Hematopoietic multipotent progenitor cell treated with erythropoietin and hydrocortisone succinate and interleukin-3 and kit ligand, for 8 days (in vitro differentiated cells): ENCODE measurements around the gene DHDH.

ENCODE experiments used
- DNase-seq: peaks from one replicate; pipeline ENCODE4 v3.0.0-alpha.2; 2015

The DHDH gene

GRCh38 chr19:48950830-48951519 is 17.5 kb downstream of the DHDH start:
- DNase-seq = no peak

DNA sequence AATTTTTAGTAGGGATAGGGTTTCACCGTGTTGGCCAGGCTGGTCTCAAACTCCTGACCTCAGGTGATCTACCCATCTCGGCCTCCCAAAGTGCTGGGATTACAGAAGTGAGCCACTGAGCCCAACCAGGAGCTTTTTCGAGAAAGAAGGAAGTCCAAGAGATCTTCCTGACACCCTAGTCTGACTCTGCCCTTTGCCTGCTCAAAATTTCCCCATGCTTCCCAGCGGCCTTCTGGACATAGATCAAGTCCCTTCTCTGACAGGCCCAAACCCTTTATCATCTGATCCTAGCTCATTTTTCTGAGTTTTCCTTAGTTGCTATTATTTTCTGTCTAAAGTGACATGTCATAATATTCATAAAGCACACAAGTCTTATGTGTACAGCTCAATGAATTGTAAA is 19.6 kb downstream of the DHDH start:
- DNase-seq = no peak

DNA sequence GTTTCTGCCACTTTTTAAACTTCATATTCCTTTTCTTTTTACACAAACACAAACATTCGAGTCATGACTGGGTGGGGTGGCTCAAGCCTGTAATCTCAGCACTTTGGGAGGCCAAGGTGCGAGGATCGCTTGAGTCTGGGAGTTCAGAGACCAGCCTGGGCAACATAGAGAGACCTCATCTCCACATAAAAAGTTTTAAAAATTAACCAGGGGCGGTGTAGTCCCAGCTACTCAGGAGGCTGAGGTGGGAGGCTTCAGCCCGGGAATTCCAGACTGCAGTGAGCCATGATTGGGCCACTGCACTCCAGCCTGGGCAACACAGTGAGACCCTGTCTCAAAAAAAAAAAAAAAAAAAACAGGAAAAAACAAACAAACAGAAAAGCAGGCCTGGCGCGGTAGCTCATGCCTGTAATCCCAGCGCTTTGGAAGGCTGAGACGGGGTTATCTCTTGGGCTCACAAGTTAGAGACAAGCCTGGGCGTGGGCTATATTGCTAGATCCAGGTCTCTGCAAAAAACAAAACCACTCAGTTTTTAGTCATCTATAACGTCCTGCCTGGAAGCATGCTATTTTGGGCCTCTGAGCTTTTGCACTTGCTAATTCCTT is 20.6 kb downstream of the DHDH start:
- no peak for DNase-seq

- peak; percentile 99 for DNase-seq
These were observed 21.3 kb downstream of the DHDH start, which contains the start of gene BAX for GRCh38 chr19:48954595-48955307. BAX (plus strand) TSS chr19:48954875; CDS start chr19:48954929, 54 bp downstream.

GRCh38 chr19:48955308-48955958 is 21.9 kb downstream of the DHDH start:
- no peak for DNase-seq

- DNase-seq = no peak
These were observed 24.5 kb downstream of the DHDH start for GRCh38 chr19:48958006-48958405.

DNA sequence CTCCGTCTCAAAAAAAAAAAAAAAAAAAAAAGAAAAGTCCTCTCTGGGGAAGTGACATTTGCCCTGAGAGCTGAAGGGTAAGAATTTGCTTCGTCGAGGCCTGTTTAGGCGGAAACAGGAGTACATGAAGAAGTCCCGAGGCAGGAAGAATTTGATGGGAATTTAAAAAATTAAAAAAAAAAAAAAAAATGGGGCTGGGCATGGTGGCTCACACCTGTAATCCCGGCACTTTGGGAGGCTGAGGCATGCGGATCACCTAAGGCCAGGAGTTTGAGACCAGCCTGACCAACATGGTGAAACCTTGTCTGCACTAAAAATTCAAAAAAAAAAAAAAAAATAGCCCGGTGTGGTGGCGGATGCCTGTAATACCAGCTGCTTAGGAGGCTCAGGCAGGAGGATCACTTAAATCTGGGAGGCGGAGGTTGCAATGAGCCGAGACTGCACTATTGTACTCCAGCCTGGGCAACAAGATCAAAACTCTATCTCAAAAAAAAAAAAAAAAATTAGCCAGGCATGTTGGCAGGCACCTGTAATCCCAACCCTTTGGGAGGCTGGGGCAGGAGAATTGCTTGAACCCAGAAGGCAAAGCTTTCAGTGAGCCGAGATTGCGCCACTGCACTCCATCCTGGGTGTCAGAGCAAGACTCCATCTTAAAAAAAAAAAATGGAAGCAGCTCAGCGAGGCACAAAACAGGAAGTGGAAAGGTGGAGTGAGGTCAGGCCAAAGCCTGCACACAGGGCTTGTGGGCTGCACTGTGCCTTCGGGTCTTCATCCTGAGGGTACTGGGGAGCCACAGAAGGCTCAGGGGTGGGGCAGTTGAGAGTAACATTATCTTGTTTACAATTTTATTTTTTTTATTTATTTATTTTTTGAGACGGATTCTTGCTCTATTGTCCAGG is 26.1 kb downstream of the DHDH start:
- no peak for DNase-seq

- DNase-seq = no peak
These were observed 27.7 kb downstream of the DHDH start for GRCh38 chr19:48961051-48961649.

GRCh38 chr19:48961673-48962028 is 28.2 kb downstream of the DHDH start:
- DNase-seq = no peak

DNA sequence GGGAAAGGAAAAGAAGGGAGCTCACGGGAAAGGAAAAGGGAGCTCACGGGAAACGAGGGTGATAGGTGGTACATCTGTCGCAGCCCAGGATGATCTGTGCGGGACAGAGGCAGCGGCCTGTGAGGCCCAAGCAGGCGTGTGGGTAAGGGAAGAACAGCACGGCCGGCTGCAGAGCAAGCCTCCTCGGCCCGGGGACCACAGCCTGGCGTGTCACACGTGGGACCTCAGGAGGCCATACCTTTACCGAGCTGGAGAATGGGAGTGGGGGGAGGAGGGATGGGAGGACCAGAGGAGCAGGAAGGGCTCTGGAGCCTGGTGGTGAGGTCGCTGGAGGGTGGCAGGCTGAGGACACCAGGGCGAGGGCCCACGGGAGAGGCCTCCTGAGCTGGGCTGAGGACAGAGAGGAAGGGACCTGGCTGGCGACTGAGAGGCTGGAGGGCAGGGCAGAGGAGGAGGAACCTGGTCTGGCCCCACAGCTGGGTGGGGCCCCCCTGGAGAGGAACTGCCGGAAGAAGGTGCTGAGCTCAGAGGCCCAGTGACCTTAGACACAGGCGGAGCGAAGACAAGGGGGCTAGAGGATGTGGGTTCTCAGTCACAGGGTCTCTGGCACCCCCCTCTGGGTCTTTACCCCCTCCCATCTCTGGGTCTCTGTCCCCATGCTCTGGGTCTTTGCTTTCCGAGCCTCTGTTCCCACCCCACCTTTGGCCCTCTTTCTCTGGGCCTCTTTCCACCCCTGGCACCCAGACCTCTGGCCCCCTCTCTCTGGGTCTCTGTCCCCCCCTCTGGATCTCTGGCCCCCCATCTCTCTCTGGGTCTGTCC is 28.7 kb downstream of the DHDH start:
- DNase-seq = peak; percentile 89

DNA sequence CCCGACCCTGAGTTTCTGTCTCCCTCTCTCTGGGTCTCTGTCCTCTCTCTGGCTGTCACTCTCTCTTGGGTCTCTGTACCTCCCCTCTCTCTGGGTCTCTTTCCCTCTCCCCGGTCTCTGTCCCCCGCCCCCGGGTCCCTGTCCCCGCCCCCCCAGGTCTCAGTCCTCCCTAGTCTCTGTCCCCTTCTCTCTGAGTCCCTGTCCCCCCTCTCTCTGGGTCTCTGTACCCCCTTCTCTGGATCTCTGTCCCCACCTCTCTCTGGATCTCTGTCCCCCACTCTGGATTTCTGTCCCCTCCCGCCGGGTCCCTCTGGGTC is 29.3 kb downstream of the DHDH start:
- DNase-seq = no peak

DNA sequence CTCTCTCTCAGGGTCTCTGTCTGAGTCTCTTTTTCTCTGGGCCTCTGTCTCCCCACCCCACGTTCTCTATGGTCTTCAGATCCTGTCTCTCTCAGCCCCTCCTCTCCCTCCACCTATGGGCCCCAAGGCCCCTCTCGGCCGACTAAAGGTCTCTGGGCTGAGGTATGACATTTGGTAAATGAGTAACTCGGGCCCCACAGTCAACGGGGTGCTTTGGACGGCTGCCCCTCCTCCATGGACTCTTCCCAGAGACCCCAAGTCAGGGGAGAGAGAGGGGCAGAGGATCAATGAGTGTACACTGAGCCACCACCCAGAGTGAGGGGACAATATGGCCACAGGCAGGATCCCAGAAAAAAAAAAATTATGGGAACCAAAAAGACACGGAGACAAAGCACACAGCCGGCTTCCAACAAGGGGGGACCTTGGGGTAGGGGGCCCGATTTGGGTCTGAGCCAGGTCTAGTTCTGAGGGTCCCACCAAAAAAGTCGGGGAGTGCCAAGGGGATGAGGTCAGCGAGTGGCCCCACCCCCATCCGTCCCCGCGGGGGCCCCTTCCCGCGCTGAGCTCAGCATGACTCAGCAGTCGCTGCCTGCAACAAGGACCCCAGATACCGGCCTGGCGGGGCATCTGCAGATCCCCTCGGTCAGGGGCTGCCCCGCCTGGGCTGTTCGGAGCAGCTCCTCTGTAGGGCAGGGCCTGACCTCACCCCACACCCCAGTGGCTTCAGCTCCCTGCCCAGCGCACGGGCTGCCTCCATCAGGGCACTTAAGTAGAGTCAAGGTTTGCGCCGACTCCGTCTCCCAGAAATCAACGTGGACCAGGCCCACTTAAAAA is 30.1 kb downstream of the DHDH start:
- peak; percentile 86 for DNase-seq

DNA sequence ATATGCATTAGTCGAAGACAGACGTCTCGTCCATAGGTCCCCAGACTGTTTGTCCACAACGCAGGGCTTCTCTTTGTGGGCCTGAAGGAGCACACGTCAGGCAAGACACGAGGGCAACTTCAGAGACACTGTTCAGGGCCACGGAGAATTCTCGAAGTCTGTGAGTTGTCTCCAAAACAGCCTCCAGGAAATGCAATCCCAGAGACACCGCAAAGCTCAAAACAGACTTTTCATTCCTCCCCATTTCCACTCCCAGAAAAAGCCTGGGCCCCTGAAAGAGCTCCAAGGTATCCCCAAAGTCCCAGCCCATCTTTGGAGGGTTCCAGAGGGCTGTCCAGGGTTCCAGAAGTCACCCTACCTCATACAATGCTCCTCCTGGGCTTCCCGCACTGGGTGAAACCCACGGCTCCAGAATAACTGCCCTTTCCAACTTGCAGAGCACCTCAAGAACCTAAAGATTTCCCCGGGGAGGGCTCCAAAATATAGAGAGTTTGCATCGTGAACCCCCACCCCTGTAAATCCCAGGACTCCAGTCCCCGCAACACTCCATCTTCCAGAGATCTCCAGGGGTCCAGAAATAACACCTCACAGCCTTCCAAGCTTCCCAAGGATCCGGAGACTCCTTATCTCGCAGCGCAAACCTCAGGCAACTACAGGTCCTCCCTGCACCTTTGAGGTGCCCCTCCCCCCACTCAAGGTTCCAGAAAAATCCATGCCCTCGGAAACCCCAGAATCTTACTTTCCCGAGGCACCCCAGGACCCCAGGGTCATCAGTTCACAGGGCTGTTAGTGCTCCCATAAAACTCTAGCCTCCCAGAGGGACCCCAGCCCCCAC is 30.9 kb downstream of the DHDH start:
- DNase-seq = peak; percentile 30

- DNase-seq = peak; percentile 96
These were observed 31.7 kb downstream of the DHDH start, which contains the start of gene FTL for GRCh38 chr19:48965040-48965805. FTL (plus strand) TSS chr19:48965309; CDS start chr19:48965508, 199 bp downstream.

DNA sequence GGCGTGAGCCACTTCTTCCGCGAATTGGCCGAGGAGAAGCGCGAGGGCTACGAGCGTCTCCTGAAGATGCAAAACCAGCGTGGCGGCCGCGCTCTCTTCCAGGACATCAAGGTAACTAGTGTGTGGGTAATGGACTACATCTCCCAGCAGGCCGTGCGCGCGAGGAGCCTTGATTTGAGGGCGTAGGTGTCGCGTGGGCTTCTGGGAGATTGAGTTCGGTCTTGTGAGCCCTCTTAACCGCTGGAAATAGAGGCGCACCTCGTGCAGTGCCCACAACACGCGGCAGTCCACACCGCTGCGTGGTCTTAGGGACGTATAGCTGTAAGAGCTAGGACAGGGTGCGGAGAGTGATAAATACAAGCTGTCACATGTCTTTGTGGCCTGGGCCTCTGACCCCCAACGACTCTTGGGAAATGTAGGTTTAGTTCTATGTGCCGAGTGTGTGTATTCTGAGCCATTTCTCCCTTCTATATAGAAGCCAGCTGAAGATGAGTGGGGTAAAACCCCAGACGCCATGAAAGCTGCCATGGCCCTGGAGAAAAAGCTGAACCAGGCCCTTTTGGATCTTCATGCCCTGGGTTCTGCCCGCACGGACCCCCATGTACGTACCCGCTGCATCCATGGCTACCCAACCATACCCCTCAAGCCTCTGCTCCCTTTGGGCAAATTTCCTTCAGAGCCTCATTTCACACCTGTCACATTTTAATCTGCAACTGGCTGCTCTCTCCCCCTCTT is 32.5 kb downstream of the DHDH start:
- DNase-seq = peak; percentile 94

DNA sequence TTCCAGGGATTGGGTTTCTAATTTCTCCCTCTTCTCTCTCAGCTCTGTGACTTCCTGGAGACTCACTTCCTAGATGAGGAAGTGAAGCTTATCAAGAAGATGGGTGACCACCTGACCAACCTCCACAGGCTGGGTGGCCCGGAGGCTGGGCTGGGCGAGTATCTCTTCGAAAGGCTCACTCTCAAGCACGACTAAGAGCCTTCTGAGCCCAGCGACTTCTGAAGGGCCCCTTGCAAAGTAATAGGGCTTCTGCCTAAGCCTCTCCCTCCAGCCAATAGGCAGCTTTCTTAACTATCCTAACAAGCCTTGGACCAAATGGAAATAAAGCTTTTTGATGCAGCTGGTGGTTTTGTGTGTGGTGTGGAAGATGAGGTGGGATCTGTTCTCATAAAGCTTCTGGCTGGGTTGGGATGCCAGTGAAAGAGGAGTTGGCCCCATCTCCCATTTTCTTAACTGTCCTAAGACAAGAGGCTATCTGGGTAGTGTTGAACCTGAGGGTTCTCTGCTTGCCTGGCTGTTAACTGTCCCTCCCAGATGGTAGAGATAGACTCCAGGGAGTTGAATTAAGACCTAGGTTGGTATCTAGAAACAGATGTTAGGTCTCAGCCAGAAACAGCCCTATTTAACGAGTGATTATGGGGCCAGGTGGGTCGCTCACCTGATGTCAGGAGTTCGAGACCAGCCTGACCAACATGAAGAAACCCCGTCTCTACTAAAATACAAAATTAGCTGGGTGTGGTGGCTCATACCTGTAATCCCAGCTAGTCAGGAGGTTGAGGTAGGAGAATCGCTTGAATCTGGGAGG is 33.2 kb downstream of the DHDH start:
- peak; percentile 65 for DNase-seq
